ENCODE data around the gene MAP7D2.
A peak's percentile ranks its signal among the peaks of the same experiment; 100 is the strongest.

MAP7D2 gene

DNA sequence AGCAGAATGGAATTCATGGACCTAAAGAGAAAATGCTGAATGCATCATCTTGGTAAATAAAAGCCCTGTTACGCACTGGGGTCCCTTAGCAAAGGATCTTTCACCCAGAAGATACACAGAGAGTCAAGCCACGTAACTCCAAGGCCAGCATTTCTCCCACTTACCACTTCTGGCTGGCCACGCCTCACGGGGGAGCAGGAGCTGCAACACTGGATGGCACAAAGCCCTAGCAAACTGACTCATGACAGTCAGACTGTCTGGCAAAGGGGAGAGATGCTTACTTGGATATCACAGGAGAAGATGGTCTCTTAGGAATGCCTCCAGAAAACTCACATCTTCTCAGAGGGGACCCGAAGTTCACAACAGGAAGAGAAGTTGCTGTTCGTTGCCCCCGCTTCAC is 74.5 kb downstream of the MAP7D2 start:
- POLR2A ChIA-PET = no interaction called here
- Histone ChIP-seq H3K27me3 (replicated peaks in 2 of 5; ENCODE audit: control insufficient read depth in 4 of 5, insufficient read depth in 5 of 5, low read length in 4 of 5) (peaks cover 0 to 16% (median 0%) of the 10 kb centered on the region in 5 experiments), H3K4me1 (ENCODE audit: control extremely low read depth in 1 of 4, control insufficient read depth in 4 of 4, insufficient read depth in 4 of 4, low read length in 3 of 4) (no peaks in the 10 kb centered on the region), H3K36me3 (ENCODE audit: control insufficient read depth in 4 of 4, insufficient read depth in 4 of 4, low read length in 3 of 4) (no peaks in the 10 kb centered on the region), H3K9me3 (ENCODE audit: control extremely low read depth in 1 of 5, control insufficient read depth in 4 of 5, insufficient read depth in 2 of 5, low read depth in 1 of 5, low read length in 4 of 5) (no peaks in the 10 kb centered on the region), H3K4me3 (ENCODE audit: control insufficient read depth in 1 of 7, extremely low read depth in 1 of 7, insufficient read depth in 4 of 7, low read depth in 2 of 7, low read length in 6 of 7) (no peak overlapping the region), H3K27ac (ENCODE audit: insufficient read depth in 1 of 2, low read depth in 1 of 2, low read length in 2 of 2, poor library complexity in 1 of 2, severe bottlenecking in 2 of 2) (no peak overlapping the region)
- WGBS (ENCODE audit: insufficient coverage) = 85% methylated on average over 5 of the region's 7 CpGs
- DNase-seq = no peak
- CTCF ChIA-PET = no interaction called here

- no peak overlapping the region for H3K27ac ChIP-seq (ENCODE audit: insufficient read depth in 1 of 2, low read depth in 1 of 2, low read length in 2 of 2, poor library complexity in 1 of 2, severe bottlenecking in 2 of 2)
- CTCF ChIA-PET = no interaction called here
- no peaks in the 10 kb centered on the region for H3K36me3 ChIP-seq (ENCODE audit: control insufficient read depth in 4 of 4, insufficient read depth in 4 of 4, low read length in 3 of 4)
- no peak overlapping the region for H3K4me3 ChIP-seq (ENCODE audit: control insufficient read depth in 1 of 7, extremely low read depth in 1 of 7, insufficient read depth in 4 of 7, low read depth in 2 of 7, low read length in 6 of 7)
- peaks cover 0 to 10% (median 0%) of the 10 kb centered on the region in 5 experiments for H3K27me3 ChIP-seq (replicated peaks in 2 of 5; ENCODE audit: control insufficient read depth in 4 of 5, insufficient read depth in 5 of 5, low read length in 4 of 5)
- 93% methylated on average over 3 of the region's 3 CpGs for WGBS (ENCODE audit: insufficient coverage)
- no peaks in the 10 kb centered on the region for H3K9me3 ChIP-seq (ENCODE audit: control extremely low read depth in 1 of 5, control insufficient read depth in 4 of 5, insufficient read depth in 2 of 5, low read depth in 1 of 5, low read length in 4 of 5)
- DNase-seq = no peak
- POLR2A ChIA-PET = no interaction called here
- H3K4me1 ChIP-seq (ENCODE audit: control extremely low read depth in 1 of 4, control insufficient read depth in 4 of 4, insufficient read depth in 4 of 4, low read length in 3 of 4) = no peaks in the 10 kb centered on the region
Measured at GRCh38 chrX:20038966-20039365, 77.7 kb downstream of the MAP7D2 start.

- no peaks in the 10 kb centered on the region for H3K9me3 ChIP-seq (ENCODE audit: control extremely low read depth in 1 of 5, control insufficient read depth in 4 of 5, insufficient read depth in 2 of 5, low read depth in 1 of 5, low read length in 4 of 5)
- peaks cover 0 to 7% (median 0%) of the 10 kb centered on the region in 5 experiments for H3K27me3 ChIP-seq (replicated peaks in 2 of 5; ENCODE audit: control insufficient read depth in 4 of 5, insufficient read depth in 5 of 5, low read length in 4 of 5)
- ChIA-PET CTCF (no interaction called here), POLR2A (interaction anchor here (0.6 kb wide), 1 partner anchor 24 kb away, joined by 3 read pairs; no protein-coding TSS in a partner anchor)
- no peak overlapping the region for H3K27ac ChIP-seq (ENCODE audit: insufficient read depth in 1 of 2, low read depth in 1 of 2, low read length in 2 of 2, poor library complexity in 1 of 2, severe bottlenecking in 2 of 2)
- H3K4me3 ChIP-seq (ENCODE audit: control insufficient read depth in 1 of 7, extremely low read depth in 1 of 7, insufficient read depth in 4 of 7, low read depth in 2 of 7, low read length in 6 of 7) = no peak overlapping the region
- WGBS (ENCODE audit: insufficient coverage) = 100% methylated on average over 4 of the region's 6 CpGs
- no peaks in the 10 kb centered on the region for H3K4me1 ChIP-seq (ENCODE audit: control extremely low read depth in 1 of 4, control insufficient read depth in 4 of 4, insufficient read depth in 4 of 4, low read length in 3 of 4)
- no peaks in the 10 kb centered on the region for H3K36me3 ChIP-seq (ENCODE audit: control insufficient read depth in 4 of 4, insufficient read depth in 4 of 4, low read length in 3 of 4)
- no peak for DNase-seq
Measured at GRCh38 chrX:20037186-20037585, 79.5 kb downstream of the MAP7D2 start.

DNA sequence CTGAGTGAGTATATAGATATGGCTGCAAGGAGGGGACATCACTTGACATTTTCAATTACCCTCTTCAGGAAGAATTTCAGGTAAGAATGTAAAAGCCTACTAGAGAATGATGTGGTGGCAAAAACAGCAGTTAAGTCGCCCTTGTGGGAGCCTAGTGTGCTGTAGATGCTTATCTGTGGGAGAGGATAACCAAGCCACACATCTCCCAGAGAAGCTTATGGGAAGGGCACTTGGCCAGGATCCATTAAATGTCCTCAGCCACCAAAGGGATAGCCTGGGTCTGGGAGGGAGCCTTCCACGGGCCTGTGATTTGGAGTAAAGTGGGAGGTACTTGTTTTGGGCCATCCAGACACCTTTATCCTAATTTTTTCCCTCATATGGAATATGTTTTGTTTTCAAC is 84.5 kb downstream of the MAP7D2 start:
- no peaks in the 10 kb centered on the region for H3K36me3 ChIP-seq (ENCODE audit: control insufficient read depth in 4 of 4, insufficient read depth in 4 of 4, low read length in 3 of 4)
- peaks cover 0 to 14% (median 5%) of the 10 kb centered on the region in 4 experiments for H3K4me1 ChIP-seq (ENCODE audit: control extremely low read depth in 1 of 4, control insufficient read depth in 4 of 4, insufficient read depth in 4 of 4, low read length in 3 of 4)
- no peaks in the 10 kb centered on the region for H3K9me3 ChIP-seq (ENCODE audit: control extremely low read depth in 1 of 5, control insufficient read depth in 4 of 5, insufficient read depth in 2 of 5, low read depth in 1 of 5, low read length in 4 of 5)
- ChIA-PET POLR2A (no interaction called here), CTCF (no interaction called here)
- DNase-seq = no peak
- 40% methylated on average over 1 of the region's 2 CpGs for WGBS (ENCODE audit: insufficient coverage)
- H3K4me3 ChIP-seq (ENCODE audit: control insufficient read depth in 1 of 7, extremely low read depth in 1 of 7, insufficient read depth in 4 of 7, low read depth in 2 of 7, low read length in 6 of 7) = no peak overlapping the region
- peaks cover 0 to 2% (median 0%) of the 10 kb centered on the region in 5 experiments for H3K27me3 ChIP-seq (replicated peaks in 2 of 5; ENCODE audit: control insufficient read depth in 4 of 5, insufficient read depth in 5 of 5, low read length in 4 of 5)
- no peak overlapping the region for H3K27ac ChIP-seq (ENCODE audit: insufficient read depth in 1 of 2, low read depth in 1 of 2, low read length in 2 of 2, poor library complexity in 1 of 2, severe bottlenecking in 2 of 2)

GRCh38 chrX:20029728-20030127 is 87.0 kb downstream of the MAP7D2 start:
- Histone ChIP-seq H3K9me3 (ENCODE audit: control extremely low read depth in 1 of 5, control insufficient read depth in 4 of 5, insufficient read depth in 2 of 5, low read depth in 1 of 5, low read length in 4 of 5) (no peaks in the 10 kb centered on the region), H3K27me3 (replicated peaks in 2 of 5; ENCODE audit: control insufficient read depth in 4 of 5, insufficient read depth in 5 of 5, low read length in 4 of 5) (peaks cover 0 to 10% (median 0%) of the 10 kb centered on the region in 5 experiments), H3K4me1 (ENCODE audit: control extremely low read depth in 1 of 4, control insufficient read depth in 4 of 4, insufficient read depth in 4 of 4, low read length in 3 of 4) (peaks cover 0 to 14% (median 5%) of the 10 kb centered on the region in 4 experiments), H3K27ac (ENCODE audit: insufficient read depth in 1 of 2, low read depth in 1 of 2, low read length in 2 of 2, poor library complexity in 1 of 2, severe bottlenecking in 2 of 2) (no peak overlapping the region), H3K4me3 (ENCODE audit: control insufficient read depth in 1 of 7, extremely low read depth in 1 of 7, insufficient read depth in 4 of 7, low read depth in 2 of 7, low read length in 6 of 7) (no peak overlapping the region), H3K36me3 (ENCODE audit: control insufficient read depth in 4 of 4, insufficient read depth in 4 of 4, low read length in 3 of 4) (no peaks in the 10 kb centered on the region)
- WGBS (ENCODE audit: insufficient coverage) = 28% methylated on average over 2 of the region's 2 CpGs
- ChIA-PET CTCF (interaction anchor here (0.6 kb wide), 1 partner anchor 464 kb away, joined by 3 read pairs; no protein-coding TSS in a partner anchor), POLR2A (no interaction called here)
- DNase-seq = peak; percentile 12 to 52 (median 43)

DNA sequence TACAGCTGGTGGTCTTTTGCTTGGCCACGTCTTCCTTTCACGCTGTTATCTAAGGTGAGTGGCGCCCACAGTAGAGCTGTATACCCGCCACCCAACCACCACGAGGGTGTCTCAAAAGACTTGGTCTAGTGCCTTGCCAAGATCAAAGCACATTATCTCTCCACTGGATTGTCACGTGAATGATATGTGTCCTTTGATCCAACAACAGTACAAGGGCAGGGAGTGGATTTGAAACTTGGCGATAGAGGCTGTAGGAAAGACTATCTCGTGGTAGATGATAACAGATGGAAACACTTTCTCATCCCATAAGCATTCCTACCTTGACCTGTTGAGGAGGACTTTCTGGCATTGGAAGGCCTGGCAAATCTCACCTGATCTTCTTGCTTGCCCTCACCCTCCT is 88.1 kb downstream of the MAP7D2 start:
- H3K4me1 ChIP-seq (ENCODE audit: control extremely low read depth in 1 of 4, control insufficient read depth in 4 of 4, insufficient read depth in 4 of 4, low read length in 3 of 4) = peaks cover 0 to 14% (median 5%) of the 10 kb centered on the region in 4 experiments
- DNase-seq = peak in 1 of 3 donors; percentile 4
- CTCF ChIA-PET = interaction anchor here (1.1 kb wide), 1 partner anchor 37 kb away, joined by 3 read pairs; no protein-coding TSS in a partner anchor
- POLR2A ChIA-PET = no interaction called here
- H3K36me3 ChIP-seq (ENCODE audit: control insufficient read depth in 4 of 4, insufficient read depth in 4 of 4, low read length in 3 of 4) = no peaks in the 10 kb centered on the region
- 92% methylated on average over 6 of the region's 8 CpGs for WGBS (ENCODE audit: insufficient coverage)
- H3K27ac ChIP-seq (ENCODE audit: insufficient read depth in 1 of 2, low read depth in 1 of 2, low read length in 2 of 2, poor library complexity in 1 of 2, severe bottlenecking in 2 of 2) = no peak overlapping the region
- H3K9me3 ChIP-seq (ENCODE audit: control extremely low read depth in 1 of 5, control insufficient read depth in 4 of 5, insufficient read depth in 2 of 5, low read depth in 1 of 5, low read length in 4 of 5) = no peaks in the 10 kb centered on the region
- peaks cover 0 to 13% (median 0%) of the 10 kb centered on the region in 5 experiments for H3K27me3 ChIP-seq (replicated peaks in 2 of 5; ENCODE audit: control insufficient read depth in 4 of 5, insufficient read depth in 5 of 5, low read length in 4 of 5)
- no peak overlapping the region for H3K4me3 ChIP-seq (ENCODE audit: control insufficient read depth in 1 of 7, extremely low read depth in 1 of 7, insufficient read depth in 4 of 7, low read depth in 2 of 7, low read length in 6 of 7)

DNA sequence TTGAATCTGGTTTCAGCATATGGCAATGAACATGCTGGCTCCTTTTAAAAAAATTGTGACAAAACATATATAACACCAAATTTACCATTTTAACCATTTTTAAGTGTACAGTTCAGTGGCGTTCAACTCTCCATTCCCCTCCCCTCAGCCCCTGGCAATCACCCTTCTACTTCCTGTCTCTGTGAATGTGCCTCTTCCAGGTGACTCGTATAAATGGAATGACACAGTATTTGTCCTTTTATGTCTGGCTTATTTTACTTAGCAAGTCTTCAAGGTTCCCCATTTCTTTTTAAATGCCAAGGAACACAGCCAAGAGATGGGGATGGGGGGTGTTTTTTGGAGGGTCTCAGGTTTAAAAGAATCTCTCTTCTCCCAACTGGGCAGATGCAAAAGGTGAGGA is 90.4 kb downstream of the MAP7D2 start:
- DNase-seq = no peak
- Histone ChIP-seq H3K27me3 (replicated peaks in 2 of 5; ENCODE audit: control insufficient read depth in 4 of 5, insufficient read depth in 5 of 5, low read length in 4 of 5) (peaks cover 0 to 18% (median 0%) of the 10 kb centered on the region in 5 experiments), H3K9me3 (ENCODE audit: control extremely low read depth in 1 of 5, control insufficient read depth in 4 of 5, insufficient read depth in 2 of 5, low read depth in 1 of 5, low read length in 4 of 5) (no peaks in the 10 kb centered on the region), H3K36me3 (ENCODE audit: control insufficient read depth in 4 of 4, insufficient read depth in 4 of 4, low read length in 3 of 4) (no peaks in the 10 kb centered on the region), H3K4me3 (ENCODE audit: control insufficient read depth in 1 of 7, extremely low read depth in 1 of 7, insufficient read depth in 4 of 7, low read depth in 2 of 7, low read length in 6 of 7) (no peak overlapping the region), H3K4me1 (ENCODE audit: control extremely low read depth in 1 of 4, control insufficient read depth in 4 of 4, insufficient read depth in 4 of 4, low read length in 3 of 4) (peaks cover 0 to 14% (median 5%) of the 10 kb centered on the region in 4 experiments), H3K27ac (ENCODE audit: insufficient read depth in 1 of 2, low read depth in 1 of 2, low read length in 2 of 2, poor library complexity in 1 of 2, severe bottlenecking in 2 of 2) (no peak overlapping the region)
- no CpG with 5 or more reads among the region's 2 CpGs for WGBS (ENCODE audit: insufficient coverage)
- ChIA-PET CTCF (no interaction called here), POLR2A (no interaction called here)
